Upper lobe of right lung (tissue), 1 donor: Measurements from ENCODE around the gene DLEU7. TPM values are rescaled to one million over a fixed set of nuclear protein-coding genes. Genes with fewer than 3 reads are reported as not detected.

Source experiments
- ATAC-seq: fragments of 200-7000 bp; cut with Tn5 transposase; one replicate; pipeline ENCODE4 v1.9.1; 2020; ENCODE audit warnings: mild to moderate bottlenecking, moderate library complexity
- DNase-seq: peaks from one replicate; pipeline ENCODE4 v3.0.0-alpha.2; 2020
- H3K27ac ChIP-seq: fragments of 200-600 bp; one replicate; pipeline ENCODE4 v1.8.0; 2022
- H3K27me3 ChIP-seq: fragments of 200-600 bp; one replicate; pipeline ENCODE4 v1.8.0; 2022; ENCODE audit warnings: mild to moderate bottlenecking
- H3K36me3 ChIP-seq: fragments of 200-600 bp; one replicate; pipeline ENCODE4 v1.8.0; 2022
- H3K4me1 ChIP-seq: fragments of 200-600 bp; one replicate; pipeline ENCODE4 v1.8.0; 2022
- H3K4me3 ChIP-seq: fragments of 200-600 bp; one replicate; pipeline ENCODE4 v1.8.0; 2022; ENCODE audit warnings: mild to moderate bottlenecking
- H3K9me3 ChIP-seq: fragments of 200-600 bp; one replicate; pipeline ENCODE4 v1.8.0; 2022
- intact Hi-C: fragments of 100-400 bp; cut with DNase I; formaldehyde crosslinking; loops from one replicate; pipeline ENCODE4 v1.11.0; 2022
- total RNA-seq: library from RNA; stranded (reverse); fragmentation: NEBNext Ultra II Directional; extraction: Animal tissue kit (Norgen Biotek cat#: 25700); gene quantifications from one replicate; pipeline ENCODE4 v1.2.1, GENCODE V29; 2021
- TF ChIP-seq, protein P1 (sequence below): fragments of 200-600 bp; IDR thresholded peaks from one replicate; pipeline ENCODE4 v1.8.0; 2022; ENCODE audit warnings: antibody characterized with exemption
- donor health status: DM: no; HTN: yes; CAD: no; lungs with severe emphysema.

Gene DLEU7
- total RNA-seq, 1 donor from 2014 or later = 1.6 TPM

DNA sequence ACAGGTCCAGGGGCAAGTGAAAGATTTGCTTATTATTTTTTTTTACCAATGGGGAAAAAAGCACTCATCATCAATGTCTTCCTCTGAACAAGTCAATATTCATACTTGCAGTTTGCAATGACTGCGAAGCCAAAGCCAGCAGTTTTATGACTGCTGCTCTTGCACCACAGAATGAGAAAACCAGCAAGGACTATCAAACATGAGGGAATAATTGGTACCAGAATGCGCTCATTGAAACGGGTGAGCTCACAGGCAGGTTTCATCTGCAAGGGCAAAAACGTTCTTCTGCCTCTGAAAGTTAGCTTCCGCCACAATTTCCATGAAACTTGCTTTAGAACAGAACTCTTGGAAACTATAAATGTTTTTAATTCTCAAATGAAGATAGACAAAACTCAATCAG lies 5.5 kb downstream of the DLEU7 start:
- ATAC-seq = no peak

DNA sequence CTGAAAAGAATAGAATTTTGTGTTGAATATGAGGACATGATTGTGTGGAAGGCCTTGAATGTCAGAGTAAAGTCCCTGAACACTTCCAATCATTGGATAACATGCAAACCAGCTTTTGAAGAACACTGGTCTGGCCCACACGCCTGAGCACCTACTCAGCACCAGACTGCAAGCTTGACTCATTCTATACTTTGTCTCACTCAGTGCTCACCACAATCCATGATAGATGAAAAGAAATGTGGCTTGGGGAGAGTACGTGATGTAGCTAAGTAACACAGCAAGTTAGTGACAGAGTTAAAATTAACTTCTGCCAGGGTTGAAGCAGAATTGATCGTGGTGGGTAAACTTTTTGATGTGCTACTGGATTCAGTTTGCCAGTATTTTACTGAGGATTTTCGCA lies 12.0 kb downstream of the DLEU7 start:
- Histone ChIP-seq H3K27ac (no peak overlapping the region), H3K4me1 (no peaks in the 10 kb centered on the region), H3K27me3 (no peaks in the 10 kb centered on the region), H3K36me3 (no peaks in the 10 kb centered on the region), H3K4me3 (no peak overlapping the region), H3K9me3 (no peaks in the 10 kb centered on the region)
- TF ChIP-seq, protein P1, sequence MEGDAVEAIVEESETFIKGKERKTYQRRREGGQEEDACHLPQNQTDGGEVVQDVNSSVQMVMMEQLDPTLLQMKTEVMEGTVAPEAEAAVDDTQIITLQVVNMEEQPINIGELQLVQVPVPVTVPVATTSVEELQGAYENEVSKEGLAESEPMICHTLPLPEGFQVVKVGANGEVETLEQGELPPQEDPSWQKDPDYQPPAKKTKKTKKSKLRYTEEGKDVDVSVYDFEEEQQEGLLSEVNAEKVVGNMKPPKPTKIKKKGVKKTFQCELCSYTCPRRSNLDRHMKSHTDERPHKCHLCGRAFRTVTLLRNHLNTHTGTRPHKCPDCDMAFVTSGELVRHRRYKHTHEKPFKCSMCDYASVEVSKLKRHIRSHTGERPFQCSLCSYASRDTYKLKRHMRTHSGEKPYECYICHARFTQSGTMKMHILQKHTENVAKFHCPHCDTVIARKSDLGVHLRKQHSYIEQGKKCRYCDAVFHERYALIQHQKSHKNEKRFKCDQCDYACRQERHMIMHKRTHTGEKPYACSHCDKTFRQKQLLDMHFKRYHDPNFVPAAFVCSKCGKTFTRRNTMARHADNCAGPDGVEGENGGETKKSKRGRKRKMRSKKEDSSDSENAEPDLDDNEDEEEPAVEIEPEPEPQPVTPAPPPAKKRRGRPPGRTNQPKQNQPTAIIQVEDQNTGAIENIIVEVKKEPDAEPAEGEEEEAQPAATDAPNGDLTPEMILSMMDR = no peak
- DNase-seq (no peak), ATAC-seq (no peak)
- intact Hi-C loops = no loop called here

More for the DNA sequence above, 5.5 kb downstream of the DLEU7 start:
- Histone ChIP-seq H3K36me3 (no peaks in the 10 kb centered on the region), H3K27me3 (peaks cover 8% of the 10 kb centered on the region), H3K4me1 (peaks cover 2% of the 10 kb centered on the region), H3K9me3 (no peaks in the 10 kb centered on the region), H3K4me3 (no peak overlapping the region), H3K27ac (no peak overlapping the region)
- no peak for DNase-seq
- intact Hi-C loops = no loop called here
- TF ChIP-seq, protein P1 = no peak

DNA sequence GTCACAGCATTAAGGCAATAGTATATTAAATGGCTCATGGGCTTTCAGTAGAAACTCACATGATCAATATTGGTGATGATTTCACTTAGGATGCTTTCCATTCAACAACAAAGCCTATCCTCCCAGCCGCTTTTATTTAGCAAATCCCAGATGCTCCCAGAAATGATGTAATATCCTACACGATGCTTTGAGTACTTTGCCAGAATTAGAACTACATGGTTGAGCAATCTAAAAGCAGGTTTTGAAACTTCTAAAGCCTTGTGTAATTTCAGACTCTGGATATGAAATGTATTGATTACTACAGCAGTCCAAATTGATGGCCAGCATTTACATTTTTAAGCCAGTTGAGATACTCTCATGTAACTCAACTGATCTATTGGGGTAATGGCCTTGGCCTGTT lies 13.6 kb downstream of the DLEU7 start:
- H3K9me3 ChIP-seq = no peaks in the 10 kb centered on the region
- H3K27me3 ChIP-seq = no peaks in the 10 kb centered on the region
- no peaks in the 10 kb centered on the region for H3K36me3 ChIP-seq
- ATAC-seq (no peak), DNase-seq (no peak)
- H3K4me1 ChIP-seq = no peaks in the 10 kb centered on the region
- intact Hi-C loops = no loop called here
- no peak overlapping the region for H3K27ac ChIP-seq
- TF ChIP-seq, protein P1 = no peak
- no peak overlapping the region for H3K4me3 ChIP-seq

DNA sequence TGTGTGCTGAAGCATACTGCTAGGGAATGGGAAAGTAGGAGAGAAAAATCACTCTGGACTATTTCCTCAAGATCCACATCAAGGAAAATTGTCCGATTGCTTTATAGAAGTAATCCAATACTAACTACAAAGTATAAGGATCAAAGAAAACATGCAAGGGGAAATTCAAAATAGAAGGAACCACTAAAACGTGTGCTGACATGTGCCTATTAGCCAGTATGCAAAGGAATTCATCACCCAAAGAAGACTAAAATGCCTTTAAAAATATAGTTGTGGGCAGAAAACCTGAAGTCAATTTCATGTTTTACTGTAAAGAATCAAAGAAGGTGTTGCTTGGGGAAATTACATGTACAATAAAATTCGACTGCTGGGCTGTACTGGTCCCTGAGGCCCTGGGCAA lies 14.3 kb downstream of the DLEU7 start:
- Histone ChIP-seq H3K36me3 (no peaks in the 10 kb centered on the region), H3K27me3 (no peaks in the 10 kb centered on the region), H3K4me1 (no peaks in the 10 kb centered on the region), H3K9me3 (no peaks in the 10 kb centered on the region), H3K27ac (no peak overlapping the region), H3K4me3 (no peak overlapping the region)
- intact Hi-C loops = no loop called here
- DNase-seq (no peak), ATAC-seq (no peak)
- TF ChIP-seq, protein P1 = no peak

DNA sequence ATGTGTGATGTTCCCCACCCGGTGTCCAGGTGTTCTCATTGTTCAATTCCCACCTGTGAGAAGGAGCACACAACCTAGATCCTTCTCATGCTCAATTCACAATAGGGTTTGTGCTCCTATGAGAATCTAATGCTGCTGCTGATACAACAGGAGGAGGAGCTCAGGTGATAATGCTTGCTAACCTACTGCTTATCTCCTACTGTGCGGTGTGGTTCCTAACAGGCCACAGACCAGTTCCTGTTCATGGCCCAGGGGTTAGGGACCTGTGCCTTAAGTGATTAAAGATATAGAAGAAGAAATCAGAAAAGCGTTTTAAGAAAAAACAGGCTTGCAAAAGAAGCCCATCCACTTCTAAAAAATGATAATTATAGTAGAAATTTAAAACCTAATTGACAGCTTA lies 17.5 kb downstream of the DLEU7 start:
- DNase-seq (no peak), ATAC-seq (no peak)
- intact Hi-C loops = no loop called here
- no peak overlapping the region for H3K27ac ChIP-seq
- H3K4me3 ChIP-seq = no peak overlapping the region
- TF ChIP-seq, protein P1 = no peak
- no peaks in the 10 kb centered on the region for H3K27me3 ChIP-seq
- no peaks in the 10 kb centered on the region for H3K4me1 ChIP-seq
- no peaks in the 10 kb centered on the region for H3K9me3 ChIP-seq
- H3K36me3 ChIP-seq = no peaks in the 10 kb centered on the region

DNA sequence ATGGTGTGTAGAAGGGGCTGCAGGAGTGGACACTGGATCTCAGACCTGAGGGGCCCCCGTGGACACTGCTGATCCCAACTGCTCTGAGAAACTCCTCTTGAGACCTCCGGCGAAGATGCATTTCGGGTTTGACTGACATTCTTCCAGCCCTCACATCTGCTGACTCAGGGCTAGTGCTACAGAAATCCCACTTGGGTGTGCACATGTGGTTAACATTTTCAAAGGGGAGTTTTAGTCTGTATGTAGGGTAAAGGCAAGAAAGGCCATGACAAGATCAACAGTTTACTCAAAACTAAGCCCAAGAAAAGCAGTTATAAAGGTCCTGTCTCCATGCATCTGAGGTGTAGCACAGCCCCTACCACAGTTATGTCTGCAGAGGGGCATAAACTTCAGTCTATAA lies 31.2 kb downstream of the DLEU7 start:
- intact Hi-C loops = no loop called here
- Histone ChIP-seq H3K4me3 (no peak overlapping the region), H3K27ac (no peak overlapping the region), H3K27me3 (no peaks in the 10 kb centered on the region), H3K9me3 (no peaks in the 10 kb centered on the region), H3K36me3 (no peaks in the 10 kb centered on the region), H3K4me1 (no peaks in the 10 kb centered on the region)
- ATAC-seq (no peak), DNase-seq (no peak)
- TF ChIP-seq, protein P1 = no peak
